ENCODE data around the gene CCDC102A. TPM values are rescaled to one million over a fixed set of nuclear protein-coding genes. Genes with fewer than 3 reads are reported as not detected.
"Not testable (repeated sequence)": the region's sequence is repeated elsewhere in the genome, so short reads cannot be mapped to it uniquely, and the experiment has no call there.

Gene CCDC102A
- total RNA-seq, 1 experiment from 2014 or later, result 5.2 TPM

GRCh38 chr16:57549730-57550129, 13.4 kb upstream of the CCDC102A start:
- CTCF ChIA-PET, result no interaction called here
- TF ChIP-seq, protein P1, sequence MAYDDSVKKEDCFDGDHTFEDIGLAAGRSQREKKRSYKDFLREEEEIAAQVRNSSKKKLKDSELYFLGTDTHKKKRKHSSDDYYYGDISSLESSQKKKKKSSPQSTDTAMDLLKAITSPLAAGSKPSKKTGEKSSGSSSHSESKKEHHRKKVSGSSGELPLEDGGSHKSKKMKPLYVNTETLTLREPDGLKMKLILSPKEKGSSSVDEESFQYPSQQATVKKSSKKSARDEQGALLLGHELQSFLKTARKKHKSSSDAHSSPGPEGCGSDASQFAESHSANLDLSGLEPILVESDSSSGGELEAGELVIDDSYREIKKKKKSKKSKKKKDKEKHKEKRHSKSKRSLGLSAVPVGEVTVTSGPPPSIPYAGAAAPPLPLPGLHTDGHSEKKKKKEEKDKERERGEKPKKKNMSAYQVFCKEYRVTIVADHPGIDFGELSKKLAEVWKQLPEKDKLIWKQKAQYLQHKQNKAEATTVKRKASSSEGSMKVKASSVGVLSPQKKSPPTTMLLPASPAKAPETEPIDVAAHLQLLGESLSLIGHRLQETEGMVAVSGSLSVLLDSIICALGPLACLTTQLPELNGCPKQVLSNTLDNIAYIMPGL (CRISPR knock-in tag; IDR thresholded peaks at IDR 0.05), result no peak
- no peak overlapping the region for H3K4me3 Mint-ChIP-seq
- peaks cover 20% of the 10 kb centered on the region for H3K27me3 Mint-ChIP-seq (ENCODE audit: low read depth)
- H3K9me3 Mint-ChIP-seq, result 0 out of 2 replicates have a peak, but pooled peaks cover 4% of the 10 kb centered on the region
- H3K36me3 Mint-ChIP-seq, result no peaks in the 10 kb centered on the region
- H3K4me1 Mint-ChIP-seq, result no peaks in the 10 kb centered on the region
- no peak for ATAC-seq
- H3K27ac Mint-ChIP-seq, result no peak overlapping the region
- no peak for DNase-seq (ENCODE audit: low spot score)
- POLR2A ChIA-PET, result no interaction called here

DNA sequence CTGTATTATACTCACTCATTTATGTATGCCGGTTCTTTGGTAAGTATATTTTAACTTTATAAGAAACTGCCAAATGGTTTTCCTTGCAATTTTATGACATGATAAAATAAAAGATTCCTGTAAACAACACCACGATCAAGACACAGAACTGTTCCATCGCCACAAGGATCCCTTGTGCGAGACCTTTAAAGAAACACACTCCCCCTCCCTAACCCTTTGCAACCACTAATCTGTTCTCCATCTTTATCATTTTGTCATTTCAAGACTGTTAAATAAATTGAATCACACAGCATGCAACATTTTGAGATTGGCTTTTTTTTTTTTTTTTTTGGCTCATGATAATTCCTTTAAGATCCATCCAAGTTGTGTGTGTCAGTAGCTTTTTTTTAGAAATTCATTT, 12.0 kb upstream of the CCDC102A start:
- ChIA-PET POLR2A (interaction anchor here (0.6 kb wide), 1 partner anchor 20 kb away, joined by 3 read pairs; no protein-coding TSS in a partner anchor), CTCF (interaction anchor here (0.6 kb wide), 1 partner anchor 28 kb away, joined by 4 read pairs; no protein-coding TSS in a partner anchor)
- no peak overlapping the region for H3K4me3 Mint-ChIP-seq
- no peaks in the 10 kb centered on the region for H3K36me3 Mint-ChIP-seq
- no peak overlapping the region for H3K27ac Mint-ChIP-seq
- peaks cover 20% of the 10 kb centered on the region for H3K27me3 Mint-ChIP-seq (ENCODE audit: low read depth)
- H3K9me3 Mint-ChIP-seq, result 0 out of 2 replicates have a peak, but pooled peaks cover 4% of the 10 kb centered on the region
- ATAC-seq, result no peak
- no peaks in the 10 kb centered on the region for H3K4me1 Mint-ChIP-seq
- TF ChIP-seq JUN (CRISPR knock-in tag; IDR thresholded peaks at IDR 0.05), result no peak
- TF ChIP-seq, protein P2, sequence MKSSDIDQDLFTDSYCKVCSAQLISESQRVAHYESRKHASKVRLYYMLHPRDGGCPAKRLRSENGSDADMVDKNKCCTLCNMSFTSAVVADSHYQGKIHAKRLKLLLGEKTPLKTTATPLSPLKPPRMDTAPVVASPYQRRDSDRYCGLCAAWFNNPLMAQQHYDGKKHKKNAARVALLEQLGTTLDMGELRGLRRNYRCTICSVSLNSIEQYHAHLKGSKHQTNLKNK (CRISPR knock-in tag; IDR thresholded peaks at IDR 0.05), result no peak
- TF ChIP-seq, protein P3, sequence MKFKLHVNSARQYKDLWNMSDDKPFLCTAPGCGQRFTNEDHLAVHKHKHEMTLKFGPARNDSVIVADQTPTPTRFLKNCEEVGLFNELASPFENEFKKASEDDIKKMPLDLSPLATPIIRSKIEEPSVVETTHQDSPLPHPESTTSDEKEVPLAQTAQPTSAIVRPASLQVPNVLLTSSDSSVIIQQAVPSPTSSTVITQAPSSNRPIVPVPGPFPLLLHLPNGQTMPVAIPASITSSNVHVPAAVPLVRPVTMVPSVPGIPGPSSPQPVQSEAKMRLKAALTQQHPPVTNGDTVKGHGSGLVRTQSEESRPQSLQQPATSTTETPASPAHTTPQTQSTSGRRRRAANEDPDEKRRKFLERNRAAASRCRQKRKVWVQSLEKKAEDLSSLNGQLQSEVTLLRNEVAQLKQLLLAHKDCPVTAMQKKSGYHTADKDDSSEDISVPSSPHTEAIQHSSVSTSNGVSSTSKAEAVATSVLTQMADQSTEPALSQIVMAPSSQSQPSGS (CRISPR knock-in tag; IDR thresholded peaks at IDR 0.05; ENCODE audit: borderline replicate concordance, low read depth), result no peak
- TF ChIP-seq FOXK1 (CRISPR knock-in tag; IDR thresholded peaks at IDR 0.05), result no peak
- TF ChIP-seq NFATC4 (CRISPR knock-in tag; IDR thresholded peaks at IDR 0.05), result no peak
- TF ChIP-seq ZNF121 (CRISPR knock-in tag; IDR thresholded peaks at IDR 0.05), result no peak
- TF ChIP-seq NFYB (CRISPR knock-in tag; conservative IDR thresholded peaks at IDR 0.05; ENCODE audit: low read depth), result no peak
- no peak for TF ChIP-seq ZNF138 (CRISPR knock-in tag; conservative IDR thresholded peaks at IDR 0.05)
- TF ChIP-seq CDX4 (CRISPR knock-in tag; IDR thresholded peaks at IDR 0.05; ENCODE audit: borderline replicate concordance), result no peak
- TF ChIP-seq GTF2I (CRISPR knock-in tag; conservative IDR thresholded peaks at IDR 0.05), result no peak
- no peak for TF ChIP-seq OVOL2 (CRISPR knock-in tag; IDR thresholded peaks at IDR 0.05; ENCODE audit: borderline replicate concordance)
- no peak for DNase-seq (ENCODE audit: low spot score)

GRCh38 chr16:57547524-57547923, 11.2 kb upstream of the CCDC102A start:
- peaks cover 23% of the 10 kb centered on the region for H3K27me3 Mint-ChIP-seq (ENCODE audit: low read depth)
- H3K27ac Mint-ChIP-seq; ATAC-seq; H3K4me3 Mint-ChIP-seq; H3K4me1 Mint-ChIP-seq; H3K36me3 Mint-ChIP-seq; CTCF ChIA-PET; DNase-seq (ENCODE audit: low spot score); H3K9me3 Mint-ChIP-seq; POLR2A ChIA-PET: not testable (repeated sequence)

- Mint-ChIP-seq H3K27ac (no peak overlapping the region), H3K36me3 (no peaks in the 10 kb centered on the region), H3K9me3 (no peaks in the 10 kb centered on the region), H3K27me3 (ENCODE audit: low read depth) (peaks cover 33% of the 10 kb centered on the region), H3K4me1 (peaks cover 6% of the 10 kb centered on the region; the same call in 1 of the 2 replicates), H3K4me3 (no peak overlapping the region)
- ATAC-seq, result no peak; the same call in 1 of the 2 replicates
- TF ChIP-seq, protein P4, sequence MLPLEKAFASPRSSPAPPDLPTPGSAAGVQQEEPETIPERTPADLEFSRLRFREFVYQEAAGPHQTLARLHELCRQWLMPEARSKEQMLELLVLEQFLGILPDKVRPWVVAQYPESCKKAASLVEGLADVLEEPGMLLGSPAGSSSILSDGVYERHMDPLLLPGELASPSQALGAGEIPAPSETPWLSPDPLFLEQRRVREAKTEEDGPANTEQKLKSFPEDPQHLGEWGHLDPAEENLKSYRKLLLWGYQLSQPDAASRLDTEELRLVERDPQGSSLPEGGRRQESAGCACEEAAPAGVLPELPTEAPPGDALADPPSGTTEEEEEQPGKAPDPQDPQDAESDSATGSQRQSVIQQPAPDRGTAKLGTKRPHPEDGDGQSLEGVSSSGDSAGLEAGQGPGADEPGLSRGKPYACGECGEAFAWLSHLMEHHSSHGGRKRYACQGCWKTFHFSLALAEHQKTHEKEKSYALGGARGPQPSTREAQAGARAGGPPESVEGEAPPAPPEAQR (CRISPR knock-in tag; IDR thresholded peaks at IDR 0.05), result no peak
- TF ChIP-seq OVOL2 (CRISPR knock-in tag; IDR thresholded peaks at IDR 0.05; ENCODE audit: borderline replicate concordance), result no peak
- TF ChIP-seq CBFB (CRISPR knock-in tag; IDR thresholded peaks at IDR 0.05; ENCODE audit: low read depth), result no peak
- no peak for TF ChIP-seq ELF4 (CRISPR knock-in tag; IDR thresholded peaks at IDR 0.05; ENCODE audit: low read depth)
- DNase-seq (ENCODE audit: low spot score), result no peak
- POLR2A ChIA-PET, result no interaction called here
- CTCF ChIA-PET, result no interaction called here
Observed at GRCh38 chr16:57544124-57544653, 7.8 kb upstream of the CCDC102A start.

All from WTC11 (cell line).